Neural cell (in vitro differentiated cells): ENCODE results near the gene MAML2. TPM values are rescaled to one million over a fixed set of nuclear protein-coding genes. Genes with fewer than 3 reads are reported as not detected.

Experiments used
- H2AFZ ChIP-seq: fragments of 200-600, 300-800 bp; sonication (generic), shearing (Covaris generic); 2 replicates; pipeline ENCODE4 v1.6.0; 2014; ENCODE audit warnings: low read depth, mild to moderate bottlenecking, antibody characterized with exemption, low read length, moderate library complexity
- H3F3A ChIP-seq: fragments of 200-600 bp; shearing (Covaris generic); 2 replicates; pipeline ENCODE4 v1.6.1; 2016; ENCODE audit warnings: mild to moderate bottlenecking, moderate library complexity, mixed read lengths, antibody characterized with exemption, low read length; ENCODE audit not compliant: insufficient read depth, poor library complexity, severe bottlenecking
- H3K27ac ChIP-seq: fragments of 200-600, 300-800 bp; sonication (generic), shearing (Covaris generic); 2 replicates; pipeline ENCODE4 v1.5.1; 2014; ENCODE audit warnings: mild to moderate bottlenecking, low read length, moderate library complexity
- H3K27me3 ChIP-seq: fragments of 300-800, 200-600 bp; sonication (generic), shearing (Covaris generic); 2 replicates; pipeline ENCODE4 v1.6.0; 2014; ENCODE audit warnings: mild to moderate bottlenecking, low read depth, low read length, moderate library complexity; ENCODE audit not compliant: insufficient read depth
- H3K36me3 ChIP-seq: fragments of 300-800, 200-600 bp; sonication (generic), shearing (Covaris generic); 2 replicates; pipeline ENCODE4 v1.5.1; 2014; ENCODE audit warnings: mild to moderate bottlenecking, antibody characterized with exemption, low read length, moderate library complexity; ENCODE audit not compliant: insufficient read depth
- H3K4me2 ChIP-seq: fragments of 300-800, 200-600 bp; sonication (generic), shearing (Covaris generic); 2 replicates; pipeline ENCODE4 v1.6.0; 2014; ENCODE audit warnings: mild to moderate bottlenecking, low read length
- H3K4me3 ChIP-seq: fragments of 300-800, 200-600 bp; sonication (generic), shearing (Covaris generic); 2 replicates; pipeline ENCODE4 v1.5.1; 2014; ENCODE audit warnings: mild to moderate bottlenecking, low read length, moderate library complexity
- H3K79me2 ChIP-seq: fragments of 200-600 bp; shearing (Covaris generic); replicated peaks from 2 replicates; pipeline ENCODE4 v1.6.0; 2014; ENCODE audit warnings: mild to moderate bottlenecking, low read length, moderate library complexity; ENCODE audit not compliant: insufficient read depth
- H3K9ac ChIP-seq: fragments of 300-800, 200-600 bp; sonication (generic), shearing (Covaris generic); 2 replicates; pipeline ENCODE4 v1.6.1; 2016; ENCODE audit warnings: mild to moderate bottlenecking, low read length, mixed read lengths
- H3K9me2 ChIP-seq: fragments of 200-600 bp; shearing (Covaris generic); 2 replicates; pipeline ENCODE4 v1.6.1; 2016; ENCODE audit warnings: mild to moderate bottlenecking, low read length, mixed read lengths; ENCODE audit not compliant: insufficient read depth
- H3K9me3 ChIP-seq: fragments of 200-600, 300-800 bp; sonication (generic), shearing (Covaris generic); 2 replicates; pipeline ENCODE4 v1.6.1; 2016; ENCODE audit warnings: mild to moderate bottlenecking, mixed run types, low read length, moderate library complexity, mixed read lengths
- H4K20me1 ChIP-seq: fragments of 200-600 bp; shearing (Covaris generic); 2 replicates; pipeline ENCODE4 v1.6.1; 2016; ENCODE audit warnings: mild to moderate bottlenecking, mixed run types; ENCODE audit not compliant: insufficient read depth
- EP300 ChIP-seq: fragments of 450-650 bp; conservative IDR thresholded peaks from 2 replicates; pipeline ENCODE4 v1.6.1; 2014; ENCODE audit warnings: antibody characterized with exemption, mild to moderate bottlenecking, moderate library complexity; ENCODE audit not compliant: poor library complexity, severe bottlenecking
- EZH2 ChIP-seq: fragments of 200-600, 300-800 bp; shearing (Covaris generic), sonication (generic); IDR thresholded peaks from 2 replicates; pipeline ENCODE4 v1.6.1; 2014; ENCODE audit warnings: antibody characterized with exemption, low read length, borderline replicate concordance, mild to moderate bottlenecking; ENCODE audit not compliant: insufficient read depth, poor library complexity, severe bottlenecking
- MXI1 ChIP-seq: fragments of 450-650 bp; conservative IDR thresholded peaks from 2 replicates; pipeline ENCODE4 v1.6.1; 2014; ENCODE audit warnings: antibody characterized with exemption, mild to moderate bottlenecking; ENCODE audit not compliant: poor library complexity, severe bottlenecking
- POLR2AphosphoS5 ChIP-seq: IDR thresholded peaks from 2 replicates; pipeline ENCODE4 v1.6.1; 2012
- RAD21 ChIP-seq: fragments of 450-650 bp; conservative IDR thresholded peaks from 2 replicates; pipeline ENCODE4 v1.6.1; 2014; ENCODE audit warnings: antibody characterized with exemption, mild to moderate bottlenecking, moderate library complexity
- SMC3 ChIP-seq: fragments of 450-650 bp; conservative IDR thresholded peaks from 2 replicates; pipeline ENCODE4 v1.6.1; 2014; ENCODE audit warnings: antibody characterized with exemption, mild to moderate bottlenecking, moderate library complexity; ENCODE audit not compliant: poor library complexity
- TAF1 ChIP-seq: IDR thresholded peaks from 2 replicates; pipeline ENCODE4 v1.6.1; 2012; ENCODE audit warnings: low read depth
- polyA plus RNA-seq: library from polyadenylated mRNA; depleted of rRNA; stranded (reverse); fragments of >200 nt; gene quantifications from 2 replicates; pipeline ENCODE4 v1.2.3, GENCODE V29; 2014
- TF ChIP-seq, protein P1 (sequence below): IDR thresholded peaks from 2 replicates; pipeline ENCODE4 v1.6.1; 2012; ENCODE audit warnings: borderline replicate concordance
- TF ChIP-seq, protein P2 (sequence below): fragments of 450-650 bp; IDR thresholded peaks from 2 replicates; pipeline ENCODE4 v1.5.1; 2014; ENCODE audit warnings: antibody characterized with exemption, mild to moderate bottlenecking, moderate library complexity; ENCODE audit not compliant: poor library complexity, severe bottlenecking

The MAML2 gene
- polyA plus RNA-seq, 1 donor from 2014 or later: 3.6 TPM

DNA sequence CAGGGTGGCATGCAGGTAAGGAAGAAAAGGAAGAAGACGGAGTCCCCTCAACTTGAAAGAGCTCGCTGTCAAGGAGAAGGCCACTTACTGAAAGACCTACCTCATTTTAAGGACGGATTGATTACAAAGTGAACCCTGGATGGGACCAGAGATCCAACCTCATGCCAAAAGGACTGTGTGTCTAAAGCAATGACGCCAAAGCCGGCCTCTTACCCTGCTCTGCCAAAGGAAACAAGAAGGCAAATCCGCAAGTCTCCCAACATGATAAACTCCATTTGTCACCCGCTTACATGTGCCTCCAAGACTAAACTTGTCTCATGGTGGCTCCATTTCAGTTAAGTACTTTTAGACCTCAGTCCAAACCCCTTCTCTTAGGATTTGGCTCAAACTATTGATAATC, 270.4 kb downstream of the MAML2 start:
- H4K20me1 ChIP-seq: no peaks in the 10 kb centered on the region
- no peak overlapping the region for H3K4me2 ChIP-seq
- no peaks in the 10 kb centered on the region for H3K27me3 ChIP-seq
- no peak overlapping the region for H3K9ac ChIP-seq
- no peak overlapping the region for H3K27ac ChIP-seq
- no peaks in the 10 kb centered on the region for H3K9me2 ChIP-seq
- no peak overlapping the region for H3K4me3 ChIP-seq
- no peak for TF ChIP-seq SMC3
- TF ChIP-seq RAD21: no peak
- no peak for TF ChIP-seq TAF1
- TF ChIP-seq EZH2: no peak
- TF ChIP-seq, protein P1, sequence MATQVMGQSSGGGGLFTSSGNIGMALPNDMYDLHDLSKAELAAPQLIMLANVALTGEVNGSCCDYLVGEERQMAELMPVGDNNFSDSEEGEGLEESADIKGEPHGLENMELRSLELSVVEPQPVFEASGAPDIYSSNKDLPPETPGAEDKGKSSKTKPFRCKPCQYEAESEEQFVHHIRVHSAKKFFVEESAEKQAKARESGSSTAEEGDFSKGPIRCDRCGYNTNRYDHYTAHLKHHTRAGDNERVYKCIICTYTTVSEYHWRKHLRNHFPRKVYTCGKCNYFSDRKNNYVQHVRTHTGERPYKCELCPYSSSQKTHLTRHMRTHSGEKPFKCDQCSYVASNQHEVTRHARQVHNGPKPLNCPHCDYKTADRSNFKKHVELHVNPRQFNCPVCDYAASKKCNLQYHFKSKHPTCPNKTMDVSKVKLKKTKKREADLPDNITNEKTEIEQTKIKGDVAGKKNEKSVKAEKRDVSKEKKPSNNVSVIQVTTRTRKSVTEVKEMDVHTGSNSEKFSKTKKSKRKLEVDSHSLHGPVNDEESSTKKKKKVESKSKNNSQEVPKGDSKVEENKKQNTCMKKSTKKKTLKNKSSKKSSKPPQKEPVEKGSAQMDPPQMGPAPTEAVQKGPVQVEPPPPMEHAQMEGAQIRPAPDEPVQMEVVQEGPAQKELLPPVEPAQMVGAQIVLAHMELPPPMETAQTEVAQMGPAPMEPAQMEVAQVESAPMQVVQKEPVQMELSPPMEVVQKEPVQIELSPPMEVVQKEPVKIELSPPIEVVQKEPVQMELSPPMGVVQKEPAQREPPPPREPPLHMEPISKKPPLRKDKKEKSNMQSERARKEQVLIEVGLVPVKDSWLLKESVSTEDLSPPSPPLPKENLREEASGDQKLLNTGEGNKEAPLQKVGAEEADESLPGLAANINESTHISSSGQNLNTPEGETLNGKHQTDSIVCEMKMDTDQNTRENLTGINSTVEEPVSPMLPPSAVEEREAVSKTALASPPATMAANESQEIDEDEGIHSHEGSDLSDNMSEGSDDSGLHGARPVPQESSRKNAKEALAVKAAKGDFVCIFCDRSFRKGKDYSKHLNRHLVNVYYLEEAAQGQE: no peak
- no peak for TF ChIP-seq EP300
- TF ChIP-seq POLR2AphosphoS5: no peak
- TF ChIP-seq, protein P2, sequence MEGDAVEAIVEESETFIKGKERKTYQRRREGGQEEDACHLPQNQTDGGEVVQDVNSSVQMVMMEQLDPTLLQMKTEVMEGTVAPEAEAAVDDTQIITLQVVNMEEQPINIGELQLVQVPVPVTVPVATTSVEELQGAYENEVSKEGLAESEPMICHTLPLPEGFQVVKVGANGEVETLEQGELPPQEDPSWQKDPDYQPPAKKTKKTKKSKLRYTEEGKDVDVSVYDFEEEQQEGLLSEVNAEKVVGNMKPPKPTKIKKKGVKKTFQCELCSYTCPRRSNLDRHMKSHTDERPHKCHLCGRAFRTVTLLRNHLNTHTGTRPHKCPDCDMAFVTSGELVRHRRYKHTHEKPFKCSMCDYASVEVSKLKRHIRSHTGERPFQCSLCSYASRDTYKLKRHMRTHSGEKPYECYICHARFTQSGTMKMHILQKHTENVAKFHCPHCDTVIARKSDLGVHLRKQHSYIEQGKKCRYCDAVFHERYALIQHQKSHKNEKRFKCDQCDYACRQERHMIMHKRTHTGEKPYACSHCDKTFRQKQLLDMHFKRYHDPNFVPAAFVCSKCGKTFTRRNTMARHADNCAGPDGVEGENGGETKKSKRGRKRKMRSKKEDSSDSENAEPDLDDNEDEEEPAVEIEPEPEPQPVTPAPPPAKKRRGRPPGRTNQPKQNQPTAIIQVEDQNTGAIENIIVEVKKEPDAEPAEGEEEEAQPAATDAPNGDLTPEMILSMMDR: no peak
- TF ChIP-seq MXI1: no peak
- H3F3A ChIP-seq: no peaks in the 10 kb centered on the region
- H3K79me2 ChIP-seq: no peaks in the 10 kb centered on the region
- no peaks in the 10 kb centered on the region for H3K9me3 ChIP-seq
- no peak overlapping the region for H2AFZ ChIP-seq
- no peaks in the 10 kb centered on the region for H3K36me3 ChIP-seq

DNA sequence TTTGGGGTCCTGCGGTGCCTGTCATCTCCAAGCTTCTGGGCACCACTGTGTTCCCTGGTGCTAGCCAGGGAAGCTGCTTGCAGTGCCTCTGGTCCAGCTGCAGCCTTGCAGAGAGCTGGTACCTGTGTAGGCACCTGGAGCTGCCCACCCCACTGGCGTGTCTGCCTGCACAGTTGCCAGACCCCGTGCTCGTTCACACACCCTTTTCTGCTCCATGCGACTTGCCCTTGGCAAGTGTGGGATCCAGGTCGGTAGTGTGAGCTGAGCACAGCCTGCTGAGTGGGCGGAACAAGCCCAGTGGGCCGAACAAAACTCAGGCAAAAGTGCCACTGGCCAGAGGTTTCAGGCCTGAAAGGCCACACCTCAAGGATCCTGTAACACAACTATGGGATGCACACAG, 272.5 kb downstream of the MAML2 start:
- no peak for TF ChIP-seq EZH2
- TF ChIP-seq EP300: no peak
- TF ChIP-seq, protein P2: no peak
- TF ChIP-seq, protein P1: no peak
- no peak for TF ChIP-seq SMC3
- no peak for TF ChIP-seq RAD21
- no peak for TF ChIP-seq TAF1
- no peak for TF ChIP-seq POLR2AphosphoS5
- no peak for TF ChIP-seq MXI1

More for the DNA sequence above, 272.5 kb downstream of the MAML2 start:
- no peaks in the 10 kb centered on the region for H3K79me2 ChIP-seq
- H3F3A ChIP-seq: no peaks in the 10 kb centered on the region
- H3K9me3 ChIP-seq: no peaks in the 10 kb centered on the region
- H4K20me1 ChIP-seq: no peaks in the 10 kb centered on the region
- no peaks in the 10 kb centered on the region for H3K27me3 ChIP-seq
- no peak overlapping the region for H3K9ac ChIP-seq
- H3K27ac ChIP-seq: no peak overlapping the region
- H2AFZ ChIP-seq: no peak overlapping the region
- H3K9me2 ChIP-seq: no peaks in the 10 kb centered on the region
- H3K4me3 ChIP-seq: no peak overlapping the region
- no peaks in the 10 kb centered on the region for H3K36me3 ChIP-seq
- H3K4me2 ChIP-seq: no peak overlapping the region
